ENCODE results near the gene NGDN.
A peak's percentile ranks its signal among the peaks of the same experiment; 100 is the strongest.

Gene NGDN

GRCh38 chr14:23457587-23458445, 11.7 kb upstream of the NGDN start:
- H3K4me3 ChIP-seq (ENCODE audit: low read length): no peak overlapping the region
- no peak for DNase-seq (ENCODE audit: low read depth, low spot score)

DNA sequence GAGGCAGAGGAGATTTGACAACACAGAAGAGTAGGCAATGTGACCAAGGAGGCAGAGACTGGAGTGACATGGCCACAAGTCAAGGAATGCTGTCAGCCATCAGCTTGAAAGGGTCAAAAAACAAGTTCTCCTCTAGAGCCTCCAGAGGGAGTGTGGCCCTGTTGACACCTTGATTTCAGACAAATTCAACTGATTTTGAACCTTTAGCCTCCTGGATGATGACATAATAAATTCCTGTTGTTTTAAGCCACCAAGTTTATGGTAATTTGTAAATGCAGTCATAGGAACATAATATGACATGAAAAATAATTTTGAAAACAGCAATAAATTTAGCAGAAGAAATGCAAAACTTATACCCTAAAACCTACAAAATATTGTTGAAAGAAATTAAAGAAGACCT, 8.5 kb upstream of the NGDN start:
- DNase-seq (ENCODE audit: low read depth, low spot score): no peak
- no peak overlapping the region for H3K4me3 ChIP-seq (ENCODE audit: low read length)

GRCh38 chr14:23464700-23465099, 4.8 kb upstream of the NGDN start:
- H3K4me3 ChIP-seq (ENCODE audit: low read length): no peak overlapping the region
- DNase-seq (ENCODE audit: low read depth, low spot score): no peak

GRCh38 chr14:23465261-23465660, 4.2 kb upstream of the NGDN start:
- DNase-seq (ENCODE audit: low read depth, low spot score): no peak
- no peak overlapping the region for H3K4me3 ChIP-seq (ENCODE audit: low read length)

DNA sequence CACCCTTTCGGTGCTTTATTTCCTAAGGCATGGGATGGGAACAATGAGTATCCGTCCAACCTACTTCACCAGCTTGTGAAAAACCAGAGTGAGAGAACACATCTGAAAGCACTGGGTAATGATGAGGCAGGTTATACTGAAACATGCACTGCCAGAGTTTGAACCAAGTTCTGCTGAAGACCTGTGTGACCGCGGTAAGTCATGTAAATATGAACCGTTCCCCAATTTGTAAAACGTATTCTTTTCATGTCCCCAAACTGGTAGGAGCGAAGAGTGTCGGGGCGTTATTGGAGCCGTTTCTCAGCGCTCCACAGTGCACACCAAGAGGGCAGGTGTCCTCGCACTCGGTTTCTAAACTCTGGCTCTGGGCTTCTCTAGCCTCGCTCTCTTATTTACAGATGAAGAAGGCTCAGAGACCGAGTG, 788 bp upstream of the NGDN start:
- no peak for DNase-seq (ENCODE audit: low read depth, low spot score)
- peak overlapping the region; percentile 85 for H3K4me3 ChIP-seq (ENCODE audit: low read length)

- H3K4me3 ChIP-seq (ENCODE audit: low read length): peak overlapping the region; percentile 85
- no peak for DNase-seq (ENCODE audit: low read depth, low spot score)
Measured at GRCh38 chr14:23469906-23470403, 452 bp downstream of the NGDN start.

- DNase-seq (ENCODE audit: low read depth, low spot score): no peak
Measured at GRCh38 chr14:23470947-23471346, 1.4 kb downstream of the NGDN start.

GRCh38 chr14:23478109-23478759, 8.7 kb downstream of the NGDN start:
- DNase-seq (ENCODE audit: low read depth, low spot score): peak; percentile 65
- H3K4me3 ChIP-seq (ENCODE audit: low read length): no peak overlapping the region

More at GRCh38 chr14:23470947-23471346, 1.4 kb downstream of the NGDN start:
- H3K4me3 ChIP-seq (ENCODE audit: low read length): no peak overlapping the region

- no peak for DNase-seq (ENCODE audit: low read depth, low spot score)
- H3K4me3 ChIP-seq (ENCODE audit: low read length): no peak overlapping the region
Measured at GRCh38 chr14:23481362-23481970, 12.0 kb downstream of the NGDN start.

GRCh38 chr14:23481979-23482822, 12.7 kb downstream of the NGDN start:
- no peak overlapping the region for H3K4me3 ChIP-seq (ENCODE audit: low read length)
- peak; percentile 26 for DNase-seq (ENCODE audit: low read depth, low spot score)

- DNase-seq (ENCODE audit: low read depth, low spot score): no peak
- H3K4me3 ChIP-seq (ENCODE audit: low read length): no peak overlapping the region
Measured at GRCh38 chr14:23482823-23483148, 13.3 kb downstream of the NGDN start.

GRCh38 chr14:23483236-23483854, 13.8 kb downstream of the NGDN start:
- no peak for DNase-seq (ENCODE audit: low read depth, low spot score)
- no peak overlapping the region for H3K4me3 ChIP-seq (ENCODE audit: low read length)

DNA sequence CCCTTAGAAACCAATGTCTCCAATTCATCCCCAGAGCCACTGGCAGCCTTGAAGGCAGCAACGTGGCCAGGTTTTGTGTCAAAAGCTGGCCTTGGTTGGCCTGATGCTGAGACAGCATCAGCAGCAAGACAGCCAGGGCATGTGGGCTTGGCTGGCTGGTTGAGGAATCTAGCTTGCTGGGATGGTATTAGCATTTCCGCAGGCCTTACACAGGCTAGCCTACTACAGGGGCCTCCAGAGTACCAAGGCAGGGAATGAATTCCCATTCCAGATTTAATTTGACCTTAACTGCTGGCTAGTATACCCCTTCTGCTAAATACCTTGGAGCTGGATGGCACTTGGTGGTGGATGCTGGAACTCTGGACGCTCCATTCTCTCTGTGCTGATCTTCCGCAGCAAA, 15.8 kb downstream of the NGDN start:
- DNase-seq (ENCODE audit: low read depth, low spot score): no peak
- H3K4me3 ChIP-seq (ENCODE audit: low read length): no peak overlapping the region

GRCh38 chr14:23486036-23486435, 16.5 kb downstream of the NGDN start:
- no peak for DNase-seq (ENCODE audit: low read depth, low spot score)
- no peak overlapping the region for H3K4me3 ChIP-seq (ENCODE audit: low read length)

- DNase-seq (ENCODE audit: low read depth, low spot score): no peak
- no peak overlapping the region for H3K4me3 ChIP-seq (ENCODE audit: low read length)
Measured at GRCh38 chr14:23487216-23487615, 17.7 kb downstream of the NGDN start.

- no peak for DNase-seq (ENCODE audit: low read depth, low spot score)
Measured at GRCh38 chr14:23492618-23493272, 23.2 kb downstream of the NGDN start.

DNA sequence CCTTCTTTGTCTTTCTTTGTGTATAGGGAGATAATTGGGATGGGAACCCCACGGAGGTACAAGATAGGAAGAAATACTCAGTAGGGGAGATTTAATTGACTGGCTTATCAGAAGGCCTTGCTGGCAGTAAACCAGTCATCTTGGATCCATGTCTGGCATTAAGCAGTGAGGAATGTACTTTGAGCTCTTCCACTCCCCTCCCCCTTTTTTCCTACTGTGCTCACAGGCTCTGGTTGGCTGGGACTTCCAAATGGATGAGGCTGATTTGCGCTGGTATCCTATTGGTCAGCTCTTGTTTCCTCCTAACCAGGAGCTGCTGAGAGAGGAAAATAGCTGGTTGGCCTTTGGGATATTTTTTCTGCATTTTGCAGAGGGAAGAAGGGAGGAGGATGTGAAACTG, 24.7 kb downstream of the NGDN start:
- no peak overlapping the region for H3K4me3 ChIP-seq (ENCODE audit: low read length)
- no peak for DNase-seq (ENCODE audit: low read depth, low spot score)

More at GRCh38 chr14:23492618-23493272, 23.2 kb downstream of the NGDN start:
- no peak overlapping the region for H3K4me3 ChIP-seq (ENCODE audit: low read length)

- no peak for DNase-seq (ENCODE audit: low read depth, low spot score)
- no peak overlapping the region for H3K4me3 ChIP-seq (ENCODE audit: low read length)
Measured at GRCh38 chr14:23512156-23512555, 42.7 kb downstream of the NGDN start.
